ENCODE results near the gene HMG20A. TPM values are rescaled to one million over a fixed set of nuclear protein-coding genes. Genes with fewer than 3 reads are reported as not detected.

The HMG20A gene
- total and polyA plus RNA-seq, 9 of the 15 experiments (the other 6 are each of a cell fraction or from before 2014, with no cell fraction given): 25.0 to 68.1 (median 38.9) TPM

DNA sequence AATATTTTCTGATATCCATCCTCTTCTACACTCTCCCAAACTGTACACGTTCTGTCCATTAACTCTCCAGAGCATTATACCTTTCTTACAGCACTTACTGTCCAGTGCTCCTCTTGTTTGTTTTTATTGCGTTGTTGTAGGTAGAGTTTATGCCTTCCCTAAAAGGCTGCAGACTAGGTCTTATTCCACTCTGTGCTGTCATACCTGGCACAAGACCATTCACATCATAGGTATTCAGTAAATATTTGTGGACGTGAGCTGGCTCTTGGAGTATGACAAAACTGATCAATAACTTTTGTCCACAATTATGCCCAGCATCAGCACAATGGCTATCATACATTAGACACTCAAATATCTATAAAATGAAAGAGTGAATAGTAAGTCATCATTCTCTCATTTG, 4.4 kb downstream of the HMG20A start:
- ATAC-seq (no peak), FAIRE-seq (no peak)
- no TSS peak for BruUV-seq (replicated peaks)

DNA sequence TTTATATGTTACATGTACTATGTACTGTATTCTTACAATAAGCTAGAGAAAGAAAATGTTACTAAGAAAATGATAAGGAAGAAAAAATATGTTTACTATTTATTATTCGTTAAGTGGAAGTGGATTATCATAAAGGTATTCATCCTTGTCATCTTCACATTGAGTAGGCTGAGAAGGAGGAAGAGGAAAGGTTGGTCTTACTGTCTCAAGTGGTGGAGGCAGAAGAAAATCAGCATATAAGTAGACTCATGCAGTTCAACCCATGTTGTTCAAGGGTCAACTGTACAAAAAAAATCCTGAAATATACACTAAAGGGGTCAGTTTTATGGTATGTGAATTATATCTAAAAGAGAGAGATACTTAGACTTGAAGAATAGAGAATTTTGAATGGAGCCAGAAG, 5.7 kb downstream of the HMG20A start:
- Histone ChIP-seq H2AFZ (ENCODE audit: low read depth, low read length) (no peak overlapping the region), H3K79me2 (ENCODE audit: control insufficient read depth, insufficient read depth, low read length) (peaks cover 84% of the 10 kb centered on the region), H3K36me3 (ENCODE audit: control insufficient read depth, insufficient read depth, low read length) (peaks cover 2% of the 10 kb centered on the region; the same call in 1 of the 3 replicates), H4K20me1 (replicated peaks; ENCODE audit: control insufficient read depth, insufficient read depth, low read length) (no peaks in the 10 kb centered on the region), H3K27me3 (ENCODE audit: control insufficient read depth in 2 of 2, insufficient read depth in 2 of 2, low read length in 2 of 2) (no peaks in the 10 kb centered on the region), H3K4me2 (ENCODE audit: insufficient read depth, low read length) (no peak overlapping the region), H3K9ac (ENCODE audit: insufficient read depth in 1 of 2, low read depth in 2 of 2, low read length in 2 of 2) (no peak overlapping the region), H3K9me1 (ENCODE audit: control insufficient read depth, insufficient read depth, low read length) (no peaks in the 10 kb centered on the region), H3K27ac (ENCODE audit: extremely low read depth, low read depth, low read length) (no peak overlapping the region), H3K4me3 (no peak overlapping the region), H3K4me1 (replicated peaks in 1 of 2; ENCODE audit: control insufficient read depth in 2 of 2, insufficient read depth in 2 of 2, low read length in 2 of 2) (peaks cover 4 to 5% of the 10 kb centered on the region in 2 experiments; a peak in 2 of 5 replicates), H3K9me3 (replicated peaks; ENCODE audit: control insufficient read depth, insufficient read depth, low read depth, low read length) (no peaks in the 10 kb centered on the region)
- POLR2A ChIA-PET: interaction anchor here (1.1 kb wide), 1 partner anchor 12 kb away, joined by 4 read pairs; no protein-coding TSS in a partner anchor
- intact Hi-C loops (cut with micrococcal nuclease): no loop called here
- in situ Hi-C loops (cut with MboI): no loop called here
- DNase-seq (ENCODE audit: extremely low read depth in 1 of 4, low spot score in 3 of 4): no peak
- no peak for ATAC-seq
- BruUV-seq (replicated peaks): no TSS peak
- CTCF ChIA-PET (ENCODE audit: low intra/inter-chr PET ratio): no interaction called here
- 50% methylated on average over 1 of the region's 1 CpG for WGBS (ENCODE audit: insufficient coverage, low coverage, missing lambda C conversion rate)
- no peak for FAIRE-seq
- TF ChIP-seq, protein P1, sequence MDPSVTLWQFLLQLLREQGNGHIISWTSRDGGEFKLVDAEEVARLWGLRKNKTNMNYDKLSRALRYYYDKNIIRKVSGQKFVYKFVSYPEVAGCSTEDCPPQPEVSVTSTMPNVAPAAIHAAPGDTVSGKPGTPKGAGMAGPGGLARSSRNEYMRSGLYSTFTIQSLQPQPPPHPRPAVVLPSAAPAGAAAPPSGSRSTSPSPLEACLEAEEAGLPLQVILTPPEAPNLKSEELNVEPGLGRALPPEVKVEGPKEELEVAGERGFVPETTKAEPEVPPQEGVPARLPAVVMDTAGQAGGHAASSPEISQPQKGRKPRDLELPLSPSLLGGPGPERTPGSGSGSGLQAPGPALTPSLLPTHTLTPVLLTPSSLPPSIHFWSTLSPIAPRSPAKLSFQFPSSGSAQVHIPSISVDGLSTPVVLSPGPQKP (CRISPR knock-in tag; IDR thresholded peaks at IDR 0.05): no peak
- no peak for TF ChIP-seq HCFC1 (IDR thresholded peaks at IDR 0.05; ENCODE audit: low read depth, low read length)
- TF ChIP-seq, protein P2, sequence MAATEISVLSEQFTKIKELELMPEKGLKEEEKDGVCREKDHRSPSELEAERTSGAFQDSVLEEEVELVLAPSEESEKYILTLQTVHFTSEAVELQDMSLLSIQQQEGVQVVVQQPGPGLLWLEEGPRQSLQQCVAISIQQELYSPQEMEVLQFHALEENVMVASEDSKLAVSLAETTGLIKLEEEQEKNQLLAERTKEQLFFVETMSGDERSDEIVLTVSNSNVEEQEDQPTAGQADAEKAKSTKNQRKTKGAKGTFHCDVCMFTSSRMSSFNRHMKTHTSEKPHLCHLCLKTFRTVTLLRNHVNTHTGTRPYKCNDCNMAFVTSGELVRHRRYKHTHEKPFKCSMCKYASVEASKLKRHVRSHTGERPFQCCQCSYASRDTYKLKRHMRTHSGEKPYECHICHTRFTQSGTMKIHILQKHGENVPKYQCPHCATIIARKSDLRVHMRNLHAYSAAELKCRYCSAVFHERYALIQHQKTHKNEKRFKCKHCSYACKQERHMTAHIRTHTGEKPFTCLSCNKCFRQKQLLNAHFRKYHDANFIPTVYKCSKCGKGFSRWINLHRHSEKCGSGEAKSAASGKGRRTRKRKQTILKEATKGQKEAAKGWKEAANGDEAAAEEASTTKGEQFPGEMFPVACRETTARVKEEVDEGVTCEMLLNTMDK (IDR thresholded peaks at IDR 0.05; ENCODE audit: borderline replicate concordance, insufficient read depth, low read depth, low read length, poor library complexity, severe bottlenecking): no peak
- no peak for TF ChIP-seq FOS (IDR thresholded peaks at IDR 0.05; ENCODE audit: extremely low read depth, insufficient read length)

More for the DNA sequence above, 4.4 kb downstream of the HMG20A start:
- CTCF ChIA-PET (ENCODE audit: low intra/inter-chr PET ratio): no interaction called here
- H3K79me2 ChIP-seq (ENCODE audit: control insufficient read depth, insufficient read depth, low read length): peaks cover 83% of the 10 kb centered on the region
- no peak for DNase-seq (ENCODE audit: extremely low read depth in 1 of 4, low spot score in 3 of 4)
- no peak overlapping the region for H3K4me2 ChIP-seq (ENCODE audit: insufficient read depth, low read length)
- H2AFZ ChIP-seq (ENCODE audit: low read depth, low read length): no peak overlapping the region
- in situ Hi-C loops (cut with MboI): no loop called here
- H3K9me3 ChIP-seq (replicated peaks; ENCODE audit: control insufficient read depth, insufficient read depth, low read depth, low read length): no peaks in the 10 kb centered on the region
- POLR2A ChIA-PET: interaction anchor here (0.7 to 1.9 kb wide), 3 partner anchors 12 to 54 kb away, joined by 4 to 6 read pairs (median 5); no protein-coding TSS in a partner anchor
- peaks cover 4 to 5% of the 10 kb centered on the region in 2 experiments; a peak in 2 of 5 replicates for H3K4me1 ChIP-seq (replicated peaks in 1 of 2; ENCODE audit: control insufficient read depth in 2 of 2, insufficient read depth in 2 of 2, low read length in 2 of 2)
- H3K9ac ChIP-seq (ENCODE audit: insufficient read depth in 1 of 2, low read depth in 2 of 2, low read length in 2 of 2): no peak overlapping the region
- 87% methylated on average over 3 of the region's 3 CpGs for WGBS (ENCODE audit: insufficient coverage, low coverage, missing lambda C conversion rate)
- H3K36me3 ChIP-seq (ENCODE audit: control insufficient read depth, insufficient read depth, low read length): peaks cover 2% of the 10 kb centered on the region; the same call in 1 of the 3 replicates
- no peak overlapping the region for H3K4me3 ChIP-seq
- no peaks in the 10 kb centered on the region for H3K9me1 ChIP-seq (ENCODE audit: control insufficient read depth, insufficient read depth, low read length)
- H4K20me1 ChIP-seq (replicated peaks; ENCODE audit: control insufficient read depth, insufficient read depth, low read length): no peaks in the 10 kb centered on the region
- no peaks in the 10 kb centered on the region for H3K27me3 ChIP-seq (ENCODE audit: control insufficient read depth in 2 of 2, insufficient read depth in 2 of 2, low read length in 2 of 2)
- no peak overlapping the region for H3K27ac ChIP-seq (ENCODE audit: extremely low read depth, low read depth, low read length)
- intact Hi-C loops (cut with micrococcal nuclease): no loop called here
- no peak for TF ChIP-seq EHMT2 (IDR thresholded peaks at IDR 0.05)
- no peak for TF ChIP-seq HNRNPLL (IDR thresholded peaks at IDR 0.05; ENCODE audit: low read depth, low read length, poor library complexity, severe bottlenecking)
- TF ChIP-seq, protein P3, sequence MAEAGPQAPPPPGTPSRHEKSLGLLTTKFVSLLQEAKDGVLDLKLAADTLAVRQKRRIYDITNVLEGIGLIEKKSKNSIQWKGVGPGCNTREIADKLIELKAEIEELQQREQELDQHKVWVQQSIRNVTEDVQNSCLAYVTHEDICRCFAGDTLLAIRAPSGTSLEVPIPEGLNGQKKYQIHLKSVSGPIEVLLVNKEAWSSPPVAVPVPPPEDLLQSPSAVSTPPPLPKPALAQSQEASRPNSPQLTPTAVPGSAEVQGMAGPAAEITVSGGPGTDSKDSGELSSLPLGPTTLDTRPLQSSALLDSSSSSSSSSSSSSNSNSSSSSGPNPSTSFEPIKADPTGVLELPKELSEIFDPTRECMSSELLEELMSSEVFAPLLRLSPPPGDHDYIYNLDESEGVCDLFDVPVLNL (CRISPR knock-in tag; IDR thresholded peaks at IDR 0.05; ENCODE audit: low read depth): no peak
- TF ChIP-seq MCM2 (IDR thresholded peaks at IDR 0.05; ENCODE audit: low read depth): no peak
- TF ChIP-seq SMC3 (conservative IDR thresholded peaks at IDR 0.05; ENCODE audit: insufficient read depth, low read depth, low read length): no peak
- TF ChIP-seq KAT8 (IDR thresholded peaks at IDR 0.05; ENCODE audit: low read depth): no peak
